ENCODE data around the gene WDR35. TPM values are rescaled to one million over a fixed set of nuclear protein-coding genes. Genes with fewer than 3 reads are reported as not detected.

The WDR35 gene
- total RNA-seq, 1 experiment from 2014 or later: 15.9 TPM

- Histone ChIP-seq H3K79me2 (ENCODE audit: low read length) (no peaks in the 10 kb centered on the region), H3K9ac (ENCODE audit: low read length) (no peak overlapping the region), H2AFZ (ENCODE audit: low read length) (no peak overlapping the region), H3K27ac (ENCODE audit: low read length) (no peak overlapping the region), H3K4me2 (ENCODE audit: low read depth, low read length, poor library complexity, severe bottlenecking) (no peak overlapping the region), H4K20me1 (ENCODE audit: insufficient read depth, low read depth, low read length) (no peaks in the 10 kb centered on the region), H3K4me3 (ENCODE audit: low read length) (no peak overlapping the region), H3K36me3 (ENCODE audit: insufficient read depth, low read length) (no peaks in the 10 kb centered on the region), H3K4me1 (ENCODE audit: low read length) (no peaks in the 10 kb centered on the region), H3K27me3 (ENCODE audit: low read length) (no peaks in the 10 kb centered on the region), H3K9me2 (replicated peaks; ENCODE audit: insufficient read depth, low read length) (no peaks in the 10 kb centered on the region), H3K9me3 (ENCODE audit: low read length) (no peaks in the 10 kb centered on the region)
- DNase-seq: no peak
Measured at GRCh38 chr2:20001361-20001863, 11.5 kb upstream of the WDR35 start.

DNA sequence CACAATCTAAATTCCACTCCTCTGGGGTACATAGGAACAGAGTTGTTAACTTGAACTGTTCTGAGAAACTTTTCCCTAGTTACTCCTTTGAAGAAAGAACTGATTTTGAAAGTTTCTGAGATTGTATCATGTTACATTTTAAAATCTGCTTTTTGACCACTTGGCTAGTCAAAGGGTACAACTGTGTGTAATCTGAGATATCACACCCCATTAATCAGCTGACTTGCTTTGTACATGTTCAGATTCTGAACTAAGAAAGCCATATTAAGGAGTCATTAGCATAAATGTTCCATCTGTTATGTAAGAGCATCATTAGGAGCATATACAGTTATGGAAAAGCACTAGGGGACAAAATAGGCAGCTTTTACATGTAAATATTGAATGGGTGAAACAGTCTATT, 3.8 kb upstream of the WDR35 start:
- H3K4me2 ChIP-seq (ENCODE audit: low read depth, low read length, poor library complexity, severe bottlenecking): no peak overlapping the region
- no peak overlapping the region for H3K27ac ChIP-seq (ENCODE audit: low read length)
- H3K9me2 ChIP-seq (replicated peaks; ENCODE audit: insufficient read depth, low read length): peaks cover 6% of the 10 kb centered on the region; the same call in 1 of the 2 replicates
- no peaks in the 10 kb centered on the region for H3K36me3 ChIP-seq (ENCODE audit: insufficient read depth, low read length)
- peaks cover 12% of the 10 kb centered on the region for H3K79me2 ChIP-seq (ENCODE audit: low read length)
- no peaks in the 10 kb centered on the region for H4K20me1 ChIP-seq (ENCODE audit: insufficient read depth, low read depth, low read length)
- no peak overlapping the region for H3K4me3 ChIP-seq (ENCODE audit: low read length)
- peaks cover 14% of the 10 kb centered on the region for H3K4me1 ChIP-seq (ENCODE audit: low read length)
- no peaks in the 10 kb centered on the region for H3K27me3 ChIP-seq (ENCODE audit: low read length)
- H2AFZ ChIP-seq (ENCODE audit: low read length): no peak overlapping the region
- no peaks in the 10 kb centered on the region for H3K9me3 ChIP-seq (ENCODE audit: low read length)
- H3K9ac ChIP-seq (ENCODE audit: low read length): no peak overlapping the region
- DNase-seq: no peak

DNA sequence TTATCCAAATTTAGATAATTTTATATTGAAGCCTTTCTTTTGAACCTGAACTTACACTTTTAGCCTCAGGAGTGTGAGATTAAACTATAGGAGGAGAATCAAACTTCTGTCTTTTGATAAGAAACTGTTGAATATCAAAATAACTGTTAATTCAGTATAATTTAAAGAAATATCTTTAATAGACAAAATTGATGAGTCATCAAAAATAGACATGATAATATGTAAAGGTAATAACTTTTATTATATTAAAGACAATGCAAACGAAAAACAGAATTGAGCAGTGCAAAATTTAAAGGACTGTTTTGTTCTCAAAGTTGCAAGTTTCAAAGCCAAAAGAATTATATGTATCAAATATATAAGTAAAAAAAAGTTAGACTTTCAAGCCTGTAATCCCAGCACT, 2.0 kb upstream of the WDR35 start:
- no peaks in the 10 kb centered on the region for H3K36me3 ChIP-seq (ENCODE audit: insufficient read depth, low read length)
- H3K4me3 ChIP-seq (ENCODE audit: low read length): no peak overlapping the region
- no peak overlapping the region for H3K4me2 ChIP-seq (ENCODE audit: low read depth, low read length, poor library complexity, severe bottlenecking)
- no peaks in the 10 kb centered on the region for H3K27me3 ChIP-seq (ENCODE audit: low read length)
- H3K79me2 ChIP-seq (ENCODE audit: low read length): peaks cover 25% of the 10 kb centered on the region
- no peak overlapping the region for H2AFZ ChIP-seq (ENCODE audit: low read length)
- peaks cover 24% of the 10 kb centered on the region for H3K4me1 ChIP-seq (ENCODE audit: low read length)
- H3K9ac ChIP-seq (ENCODE audit: low read length): no peak overlapping the region
- H3K9me2 ChIP-seq (replicated peaks; ENCODE audit: insufficient read depth, low read length): peaks cover 6% of the 10 kb centered on the region; the same call in 1 of the 2 replicates
- H3K27ac ChIP-seq (ENCODE audit: low read length): no peak overlapping the region
- H3K9me3 ChIP-seq (ENCODE audit: low read length): no peaks in the 10 kb centered on the region
- no peaks in the 10 kb centered on the region for H4K20me1 ChIP-seq (ENCODE audit: insufficient read depth, low read depth, low read length)
- DNase-seq: no peak

DNA sequence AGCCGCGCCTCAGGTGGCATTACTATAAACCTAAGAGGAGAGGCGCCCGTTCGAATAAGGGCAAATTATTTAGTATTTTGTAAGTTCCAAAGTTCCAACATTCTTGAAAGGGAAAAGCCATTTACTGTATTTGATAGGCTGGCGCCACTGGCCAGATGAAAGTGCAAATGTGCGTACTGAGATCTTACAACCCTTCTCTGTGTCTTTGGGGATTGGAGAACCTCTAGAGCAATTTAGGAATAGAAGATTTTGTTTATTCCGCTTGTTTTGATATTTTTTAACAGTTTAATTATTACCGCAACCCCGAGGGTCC, 467 bp upstream of the WDR35 start:
- Histone ChIP-seq H3K9me3 (ENCODE audit: low read length) (no peaks in the 10 kb centered on the region), H4K20me1 (ENCODE audit: insufficient read depth, low read depth, low read length) (no peaks in the 10 kb centered on the region), H3K4me2 (ENCODE audit: low read depth, low read length, poor library complexity, severe bottlenecking) (peak overlapping the region; percentile 87), H3K27ac (ENCODE audit: low read length) (no peak overlapping the region), H3K79me2 (ENCODE audit: low read length) (peaks cover 25% of the 10 kb centered on the region), H3K4me3 (ENCODE audit: low read length) (peak overlapping the region; percentile 90), H3K9ac (ENCODE audit: low read length) (no peak overlapping the region), H3K36me3 (ENCODE audit: insufficient read depth, low read length) (no peaks in the 10 kb centered on the region), H3K9me2 (replicated peaks; ENCODE audit: insufficient read depth, low read length) (peaks cover 6% of the 10 kb centered on the region; the same call in 1 of the 2 replicates), H3K4me1 (ENCODE audit: low read length) (peaks cover 24% of the 10 kb centered on the region), H2AFZ (ENCODE audit: low read length) (peak overlapping the region; percentile 84), H3K27me3 (ENCODE audit: low read length) (no peaks in the 10 kb centered on the region)
- no peak for DNase-seq

DNA sequence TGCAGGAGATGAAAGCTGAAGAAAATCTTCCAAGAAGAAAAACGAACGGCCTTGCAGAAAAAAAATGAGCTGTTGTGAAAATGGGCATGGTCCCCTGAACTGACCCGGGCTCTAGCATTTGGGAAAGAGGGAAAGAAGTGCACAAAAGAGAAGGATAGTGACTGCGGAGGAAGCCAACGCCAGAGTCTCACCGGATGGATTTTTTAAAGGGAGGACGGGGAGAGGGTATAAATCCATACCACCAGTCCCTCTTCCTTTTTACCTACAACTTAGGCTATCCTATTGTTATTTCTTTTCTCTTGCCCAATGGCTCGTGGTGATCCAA, 601 bp downstream of the WDR35 start:
- no peak for DNase-seq
- peak overlapping the region; percentile 90 for H3K4me3 ChIP-seq (ENCODE audit: low read length)
- H2AFZ ChIP-seq (ENCODE audit: low read length): peak overlapping the region; percentile 84
- H3K27ac ChIP-seq (ENCODE audit: low read length): no peak overlapping the region
- H4K20me1 ChIP-seq (ENCODE audit: insufficient read depth, low read depth, low read length): no peaks in the 10 kb centered on the region
- H3K27me3 ChIP-seq (ENCODE audit: low read length): no peaks in the 10 kb centered on the region
- H3K9ac ChIP-seq (ENCODE audit: low read length): peak overlapping the region; percentile 88
- H3K4me2 ChIP-seq (ENCODE audit: low read depth, low read length, poor library complexity, severe bottlenecking): peak overlapping the region; percentile 87
- peaks cover 26% of the 10 kb centered on the region for H3K79me2 ChIP-seq (ENCODE audit: low read length)
- peaks cover 6% of the 10 kb centered on the region; the same call in 1 of the 2 replicates for H3K9me2 ChIP-seq (replicated peaks; ENCODE audit: insufficient read depth, low read length)
- peaks cover 24% of the 10 kb centered on the region for H3K4me1 ChIP-seq (ENCODE audit: low read length)
- 0 out of 2 replicates have a peak, but pooled peaks cover under 1% of the 10 kb centered on the region for H3K36me3 ChIP-seq (ENCODE audit: insufficient read depth, low read length)
- H3K9me3 ChIP-seq (ENCODE audit: low read length): no peaks in the 10 kb centered on the region

DNA sequence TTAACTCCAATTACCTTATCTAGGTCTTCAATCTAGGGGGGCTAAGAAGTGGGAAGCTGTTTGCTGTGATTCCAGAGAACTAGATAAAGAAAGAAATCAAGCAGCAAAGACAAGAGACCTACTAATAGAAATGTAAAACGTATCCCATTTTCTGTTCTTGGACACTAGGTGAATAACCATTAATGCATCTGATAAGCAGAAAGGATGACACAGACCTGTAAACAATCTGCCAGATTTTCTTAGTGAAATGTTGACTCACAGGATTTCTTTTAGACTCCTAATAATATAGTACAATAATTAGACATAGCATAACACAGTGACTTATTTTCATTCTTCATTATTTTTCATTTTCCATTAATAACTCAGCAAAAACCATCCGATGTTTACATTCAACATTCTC, 1.3 kb downstream of the WDR35 start:
- H3K4me3 ChIP-seq (ENCODE audit: low read length): peak overlapping the region; percentile 90
- DNase-seq: no peak
- no peaks in the 10 kb centered on the region for H3K9me3 ChIP-seq (ENCODE audit: low read length)
- peaks cover 6% of the 10 kb centered on the region; the same call in 1 of the 2 replicates for H3K9me2 ChIP-seq (replicated peaks; ENCODE audit: insufficient read depth, low read length)
- peak overlapping the region; percentile 88 for H3K9ac ChIP-seq (ENCODE audit: low read length)
- H4K20me1 ChIP-seq (ENCODE audit: insufficient read depth, low read depth, low read length): no peaks in the 10 kb centered on the region
- peaks cover 21% of the 10 kb centered on the region for H3K4me1 ChIP-seq (ENCODE audit: low read length)
- no peak overlapping the region for H2AFZ ChIP-seq (ENCODE audit: low read length)
- peaks cover 28% of the 10 kb centered on the region for H3K79me2 ChIP-seq (ENCODE audit: low read length)
- peak overlapping the region; percentile 26; the same call in 1 of the 2 replicates for H3K27ac ChIP-seq (ENCODE audit: low read length)
- H3K27me3 ChIP-seq (ENCODE audit: low read length): no peaks in the 10 kb centered on the region
- peak overlapping the region; percentile 87 for H3K4me2 ChIP-seq (ENCODE audit: low read depth, low read length, poor library complexity, severe bottlenecking)
- 0 out of 2 replicates have a peak, but pooled peaks cover 3% of the 10 kb centered on the region for H3K36me3 ChIP-seq (ENCODE audit: insufficient read depth, low read length)

DNA sequence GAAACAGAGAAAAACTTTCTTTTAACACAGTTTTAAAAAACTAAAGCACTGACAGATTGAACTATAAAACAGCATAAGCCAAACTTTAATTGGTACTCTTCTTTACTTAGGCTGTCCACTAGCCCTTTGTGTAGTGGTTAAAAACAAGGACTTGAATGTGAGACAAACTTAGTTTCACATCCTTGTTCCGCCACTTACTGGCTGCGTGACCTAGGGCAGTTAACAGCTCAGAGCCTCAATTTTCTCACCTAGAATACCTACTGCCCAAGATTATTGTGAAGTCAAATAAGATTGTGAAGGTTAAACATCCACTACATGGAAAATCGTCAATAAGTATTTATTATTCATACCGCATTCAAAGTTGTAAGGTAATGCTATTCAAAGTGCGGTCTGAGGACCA, 2.0 kb downstream of the WDR35 start:
- Histone ChIP-seq H2AFZ (ENCODE audit: low read length) (no peak overlapping the region), H3K9ac (ENCODE audit: low read length) (peak overlapping the region; percentile 88), H3K27ac (ENCODE audit: low read length) (peak overlapping the region; percentile 26; the same call in 1 of the 2 replicates), H3K9me3 (ENCODE audit: low read length) (no peaks in the 10 kb centered on the region), H3K4me1 (ENCODE audit: low read length) (peaks cover 20% of the 10 kb centered on the region), H3K36me3 (ENCODE audit: insufficient read depth, low read length) (0 out of 2 replicates have a peak, but pooled peaks cover 3% of the 10 kb centered on the region), H4K20me1 (ENCODE audit: insufficient read depth, low read depth, low read length) (no peaks in the 10 kb centered on the region), H3K4me3 (ENCODE audit: low read length) (peak overlapping the region; percentile 90), H3K79me2 (ENCODE audit: low read length) (peaks cover 34% of the 10 kb centered on the region), H3K9me2 (replicated peaks; ENCODE audit: insufficient read depth, low read length) (peaks cover 6% of the 10 kb centered on the region; the same call in 1 of the 2 replicates), H3K27me3 (ENCODE audit: low read length) (no peaks in the 10 kb centered on the region), H3K4me2 (ENCODE audit: low read depth, low read length, poor library complexity, severe bottlenecking) (peak overlapping the region; percentile 87)
- DNase-seq: peak; percentile 61

DNA sequence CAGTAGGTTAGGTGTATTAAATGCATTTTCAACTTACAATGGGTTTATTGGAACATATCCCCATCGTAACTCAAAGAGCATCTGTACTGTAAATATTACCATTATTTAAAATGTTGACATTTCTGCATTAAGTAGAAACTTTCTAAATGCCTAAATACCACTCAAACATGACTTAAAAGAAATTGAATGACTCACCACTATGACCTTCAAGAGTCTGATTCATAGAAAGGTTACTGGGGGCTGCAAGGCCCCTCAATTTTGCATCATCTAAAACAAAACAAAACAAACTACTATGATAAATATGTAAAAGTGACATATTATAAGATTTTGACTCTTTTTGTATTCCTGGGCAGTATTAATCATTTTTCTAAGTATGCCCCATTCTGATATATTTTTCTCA, 7.6 kb downstream of the WDR35 start:
- H3K79me2 ChIP-seq (ENCODE audit: low read length): peaks cover 12% of the 10 kb centered on the region
- H4K20me1 ChIP-seq (ENCODE audit: insufficient read depth, low read depth, low read length): no peaks in the 10 kb centered on the region
- no peaks in the 10 kb centered on the region for H3K27me3 ChIP-seq (ENCODE audit: low read length)
- H3K9ac ChIP-seq (ENCODE audit: low read length): no peak overlapping the region
- no peaks in the 10 kb centered on the region for H3K9me3 ChIP-seq (ENCODE audit: low read length)
- no peak overlapping the region for H3K4me3 ChIP-seq (ENCODE audit: low read length)
- no peak overlapping the region for H3K27ac ChIP-seq (ENCODE audit: low read length)
- H2AFZ ChIP-seq (ENCODE audit: low read length): no peak overlapping the region
- peaks cover 18% of the 10 kb centered on the region; the same call in 1 of the 2 replicates for H3K36me3 ChIP-seq (ENCODE audit: insufficient read depth, low read length)
- no peaks in the 10 kb centered on the region for H3K9me2 ChIP-seq (replicated peaks; ENCODE audit: insufficient read depth, low read length)
- no peaks in the 10 kb centered on the region for H3K4me1 ChIP-seq (ENCODE audit: low read length)
- DNase-seq: no peak
- no peak overlapping the region for H3K4me2 ChIP-seq (ENCODE audit: low read depth, low read length, poor library complexity, severe bottlenecking)
